HEK293 (cell line): Measurements from ENCODE around the gene PTPRG.
A peak's percentile ranks its signal among the peaks of the same experiment; 100 is the strongest.

Experiments used
- BCL11B ChIP-seq: fragments of 450-650 bp; formaldehyde crosslinking; IDR thresholded peaks from 2 replicates; pipeline ENCODE4 v1.5.1; 2016; ENCODE audit warnings: low read depth, missing biosample characterization, missing genetic modification characterization
- MEIS1 ChIP-seq: sonication (generic); formaldehyde crosslinking; IDR thresholded peaks from 2 replicates; pipeline ENCODE4 v1.8.1; 2022; ENCODE audit warnings: missing genetic modification reagents, mild to moderate bottlenecking, borderline replicate concordance
- MYNN ChIP-seq: fragments of 450-650 bp; formaldehyde crosslinking; IDR thresholded peaks from 2 replicates; pipeline ENCODE4 v1.5.1; 2016; ENCODE audit warnings: missing biosample characterization, missing genetic modification characterization, borderline replicate concordance
- SP7 ChIP-seq: fragments of 450-650 bp; formaldehyde crosslinking; IDR thresholded peaks from 2 replicates; pipeline ENCODE4 v1.5.1; 2016; ENCODE audit warnings: missing biosample characterization, missing genetic modification characterization
- TCF7L2 ChIP-seq: IDR thresholded peaks from 2 replicates; pipeline ENCODE4 v1.6.1; 2011; ENCODE audit warnings: low read depth, mild to moderate bottlenecking, inconsistent platforms, low read length, moderate library complexity, borderline replicate concordance
- ZBTB17 ChIP-seq: fragments of 450-650 bp; formaldehyde crosslinking; IDR thresholded peaks from 2 replicates; pipeline ENCODE4 v1.5.1; 2016; ENCODE audit warnings: missing biosample characterization, missing genetic modification characterization
- ZBTB8A ChIP-seq: fragments of 450-650 bp; formaldehyde crosslinking; IDR thresholded peaks from 2 replicates; pipeline ENCODE4 v1.5.1; 2016; ENCODE audit warnings: missing biosample characterization, missing genetic modification characterization
- ZFP3 ChIP-seq: fragments of 450-650 bp; formaldehyde crosslinking; IDR thresholded peaks from 2 replicates; pipeline ENCODE4 v1.5.1; 2016; ENCODE audit warnings: low read depth, missing biosample characterization, missing genetic modification characterization
- ZFP69B ChIP-seq: fragments of 450-650 bp; formaldehyde crosslinking; IDR thresholded peaks from 2 replicates; pipeline ENCODE4 v1.5.1; 2016; ENCODE audit warnings: missing biosample characterization, missing genetic modification characterization
- ZNF184 ChIP-seq: fragments of 450-650 bp; IDR thresholded peaks from 2 replicates; pipeline ENCODE4 v1.5.1; 2018; ENCODE audit warnings: missing biosample characterization, mild to moderate bottlenecking, missing genetic modification characterization
- ZNF324 ChIP-seq: fragments of 450-650 bp; formaldehyde crosslinking; IDR thresholded peaks from 2 replicates; pipeline ENCODE4 v1.5.1; 2016; ENCODE audit warnings: missing biosample characterization, missing genetic modification characterization
- ZNF37A ChIP-seq: fragments of 450-650 bp; IDR thresholded peaks from 2 replicates; pipeline ENCODE4 v1.5.1; 2018; ENCODE audit warnings: missing biosample characterization, missing genetic modification characterization
- ZNF426 ChIP-seq: fragments of 450-650 bp; formaldehyde crosslinking; IDR thresholded peaks from 2 replicates; pipeline ENCODE4 v1.5.1; 2017; ENCODE audit warnings: missing biosample characterization, missing genetic modification characterization, mild to moderate bottlenecking, inconsistent platforms, moderate library complexity
- ZNF501 ChIP-seq: fragments of 450-650 bp; formaldehyde crosslinking; IDR thresholded peaks from 2 replicates; pipeline ENCODE4 v1.5.1; 2016; ENCODE audit warnings: missing biosample characterization, missing genetic modification characterization
- ZNF514 ChIP-seq: fragments of 450-650 bp; formaldehyde crosslinking; IDR thresholded peaks from 2 replicates; pipeline ENCODE4 v1.5.1; 2016; ENCODE audit warnings: missing biosample characterization, missing genetic modification characterization
- ZNF549 ChIP-seq: fragments of 450-650 bp; IDR thresholded peaks from 2 replicates; pipeline ENCODE4 v1.5.1; 2018; ENCODE audit warnings: missing biosample characterization, missing genetic modification characterization, mild to moderate bottlenecking, inconsistent platforms, moderate library complexity
- ZNF664 ChIP-seq: fragments of 450-650 bp; formaldehyde crosslinking; IDR thresholded peaks from 2 replicates; pipeline ENCODE4 v1.5.1; 2016; ENCODE audit warnings: missing biosample characterization, missing genetic modification characterization
- ZNF747 ChIP-seq: fragments of 450-650 bp; formaldehyde crosslinking; IDR thresholded peaks from 2 replicates; pipeline ENCODE4 v1.5.1; 2016; ENCODE audit warnings: missing biosample characterization, missing genetic modification characterization
- ZNF776 ChIP-seq: fragments of 450-650 bp; formaldehyde crosslinking; IDR thresholded peaks from 2 replicates; pipeline ENCODE4 v1.5.0; 2017; ENCODE audit warnings: missing biosample characterization, missing genetic modification characterization, borderline replicate concordance
- ZSCAN23 ChIP-seq: fragments of 450-650 bp; formaldehyde crosslinking; IDR thresholded peaks from 2 replicates; pipeline ENCODE4 v1.5.1; 2016; ENCODE audit warnings: missing biosample characterization, missing genetic modification characterization
- ZXDB ChIP-seq: fragments of 450-650 bp; formaldehyde crosslinking; IDR thresholded peaks from 2 replicates; pipeline ENCODE4 v1.5.1; 2016; ENCODE audit warnings: missing biosample characterization, missing genetic modification characterization
- TF ChIP-seq, protein P1 (sequence below): fragments of 450-650 bp; formaldehyde crosslinking; IDR thresholded peaks from 2 replicates; pipeline ENCODE4 v1.5.1; 2016; ENCODE audit warnings: missing biosample characterization, missing genetic modification characterization
- TF ChIP-seq, protein P2 (sequence below): fragments of 450-650 bp; formaldehyde crosslinking; conservative IDR thresholded peaks from 2 replicates; pipeline ENCODE4 v1.5.1; 2016; ENCODE audit warnings: low read depth, missing biosample characterization, missing genetic modification characterization
- TF ChIP-seq, protein P3 (sequence below): fragments of 450-650 bp; formaldehyde crosslinking; IDR thresholded peaks from 2 replicates; pipeline ENCODE4 v1.5.1; 2016; ENCODE audit warnings: missing biosample characterization, missing genetic modification characterization, borderline replicate concordance
- TF ChIP-seq, protein P4 (sequence below): fragments of 450-650 bp; formaldehyde crosslinking; IDR thresholded peaks from 2 replicates; pipeline ENCODE4 v1.5.1; 2017; ENCODE audit warnings: missing biosample characterization, missing genetic modification characterization
- TF ChIP-seq, protein P5 (sequence below): fragments of 450-650 bp; formaldehyde crosslinking; IDR thresholded peaks from 2 replicates; pipeline ENCODE4 v1.5.1; 2017; ENCODE audit warnings: missing biosample characterization, missing genetic modification characterization

The PTPRG gene

DNA sequence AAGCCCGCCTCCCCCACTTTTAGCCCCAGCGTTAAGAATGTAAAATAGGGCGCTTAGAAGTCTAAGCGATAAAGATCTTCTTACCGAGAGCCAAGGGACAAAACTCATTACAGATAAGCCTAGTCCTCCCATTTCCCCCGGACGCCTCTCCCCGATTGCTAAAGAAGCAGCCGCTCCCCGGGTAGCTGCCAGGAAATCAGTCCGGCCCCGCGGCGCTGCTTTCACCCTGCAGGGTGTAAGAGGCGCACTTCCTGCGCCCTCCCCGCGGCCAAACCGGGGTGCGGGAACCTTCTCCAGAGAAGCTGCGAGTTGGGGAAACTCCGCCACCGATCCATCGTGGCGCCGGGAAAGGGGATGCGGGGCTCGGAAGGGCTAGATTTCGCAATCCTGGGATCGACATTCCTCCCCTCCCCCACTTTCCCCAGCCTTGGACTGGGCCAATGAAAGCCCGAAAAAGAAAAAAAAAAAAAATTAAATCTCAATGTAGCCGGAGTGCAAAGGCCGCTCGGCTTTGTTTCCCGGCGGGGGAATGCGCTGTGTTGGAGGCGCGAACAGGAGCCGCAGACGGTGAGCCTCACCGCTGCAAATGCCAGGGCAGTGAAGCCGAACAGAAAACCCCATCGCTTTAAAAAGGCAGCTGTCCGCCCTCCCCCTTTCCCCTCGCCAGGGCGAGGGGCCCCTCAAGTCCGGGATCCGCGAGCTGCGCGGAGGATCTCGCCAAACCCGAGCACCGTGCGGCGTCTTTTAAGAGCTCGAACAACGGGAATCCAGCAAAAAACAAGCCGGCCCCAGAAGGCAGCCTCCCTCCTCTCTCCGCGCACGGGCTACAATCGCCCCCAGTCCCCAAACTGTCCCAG is 626 bp upstream of the PTPRG start (continued):
- no peak for TF ChIP-seq ZNF747
- no peak for TF ChIP-seq ZFP3 (tag by site-specific recombination)
- TF ChIP-seq, protein P1, sequence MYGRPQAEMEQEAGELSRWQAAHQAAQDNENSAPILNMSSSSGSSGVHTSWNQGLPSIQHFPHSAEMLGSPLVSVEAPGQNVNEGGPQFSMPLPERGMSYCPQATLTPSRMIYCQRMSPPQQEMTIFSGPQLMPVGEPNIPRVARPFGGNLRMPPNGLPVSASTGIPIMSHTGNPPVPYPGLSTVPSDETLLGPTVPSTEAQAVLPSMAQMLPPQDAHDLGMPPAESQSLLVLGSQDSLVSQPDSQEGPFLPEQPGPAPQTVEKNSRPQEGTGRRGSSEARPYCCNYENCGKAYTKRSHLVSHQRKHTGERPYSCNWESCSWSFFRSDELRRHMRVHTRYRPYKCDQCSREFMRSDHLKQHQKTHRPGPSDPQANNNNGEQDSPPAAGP (tag by site-specific recombination), result peak; percentile 41; the same call in 1 of the 2 replicates
- peak; percentile 99 for TF ChIP-seq ZBTB8A (tag by site-specific recombination)
- no peak for TF ChIP-seq ZNF776 (tag by site-specific recombination)
- TF ChIP-seq, protein P2, sequence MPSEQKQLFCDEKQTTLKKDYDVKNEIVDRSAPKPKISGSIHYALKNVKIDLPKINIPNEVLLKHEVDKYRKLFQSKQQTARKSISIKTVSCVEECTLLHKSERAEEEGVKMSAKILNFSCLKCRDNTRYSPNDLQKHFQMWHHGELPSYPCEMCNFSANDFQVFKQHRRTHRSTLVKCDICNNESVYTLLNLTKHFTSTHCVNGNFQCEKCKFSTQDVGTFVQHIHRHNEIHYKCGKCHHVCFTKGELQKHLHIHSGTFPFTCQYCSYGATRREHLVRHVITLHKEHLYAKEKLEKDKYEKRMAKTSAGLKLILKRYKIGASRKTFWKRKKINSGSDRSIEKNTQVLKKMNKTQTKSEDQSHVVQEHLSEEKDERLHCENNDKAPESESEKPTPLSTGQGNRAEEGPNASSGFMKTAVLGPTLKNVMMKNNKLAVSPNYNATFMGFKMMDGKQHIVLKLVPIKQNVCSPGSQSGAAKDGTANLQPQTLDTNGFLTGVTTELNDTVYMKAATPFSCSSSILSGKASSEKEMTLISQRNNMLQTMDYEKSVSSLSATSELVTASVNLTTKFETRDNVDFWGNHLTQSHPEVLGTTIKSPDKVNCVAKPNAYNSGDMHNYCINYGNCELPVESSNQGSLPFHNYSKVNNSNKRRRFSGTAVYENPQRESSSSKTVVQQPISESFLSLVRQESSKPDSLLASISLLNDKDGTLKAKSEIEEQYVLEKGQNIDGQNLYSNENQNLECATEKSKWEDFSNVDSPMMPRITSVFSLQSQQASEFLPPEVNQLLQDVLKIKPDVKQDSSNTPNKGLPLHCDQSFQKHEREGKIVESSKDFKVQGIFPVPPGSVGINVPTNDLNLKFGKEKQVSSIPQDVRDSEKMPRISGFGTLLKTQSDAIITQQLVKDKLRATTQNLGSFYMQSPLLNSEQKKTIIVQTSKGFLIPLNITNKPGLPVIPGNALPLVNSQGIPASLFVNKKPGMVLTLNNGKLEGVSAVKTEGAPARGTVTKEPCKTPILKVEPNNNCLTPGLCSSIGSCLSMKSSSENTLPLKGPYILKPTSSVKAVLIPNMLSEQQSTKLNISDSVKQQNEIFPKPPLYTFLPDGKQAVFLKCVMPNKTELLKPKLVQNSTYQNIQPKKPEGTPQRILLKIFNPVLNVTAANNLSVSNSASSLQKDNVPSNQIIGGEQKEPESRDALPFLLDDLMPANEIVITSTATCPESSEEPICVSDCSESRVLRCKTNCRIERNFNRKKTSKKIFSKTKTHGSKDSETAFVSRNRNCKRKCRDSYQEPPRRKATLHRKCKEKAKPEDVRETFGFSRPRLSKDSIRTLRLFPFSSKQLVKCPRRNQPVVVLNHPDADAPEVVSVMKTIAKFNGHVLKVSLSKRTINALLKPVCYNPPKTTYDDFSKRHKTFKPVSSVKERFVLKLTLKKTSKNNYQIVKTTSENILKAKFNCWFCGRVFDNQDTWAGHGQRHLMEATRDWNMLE (tag by site-specific recombination), result peak; percentile 29; the same call in 1 of the 2 replicates
- no peak for TF ChIP-seq MEIS1 (CRISPR knock-in tag)
- TF ChIP-seq, protein P3, sequence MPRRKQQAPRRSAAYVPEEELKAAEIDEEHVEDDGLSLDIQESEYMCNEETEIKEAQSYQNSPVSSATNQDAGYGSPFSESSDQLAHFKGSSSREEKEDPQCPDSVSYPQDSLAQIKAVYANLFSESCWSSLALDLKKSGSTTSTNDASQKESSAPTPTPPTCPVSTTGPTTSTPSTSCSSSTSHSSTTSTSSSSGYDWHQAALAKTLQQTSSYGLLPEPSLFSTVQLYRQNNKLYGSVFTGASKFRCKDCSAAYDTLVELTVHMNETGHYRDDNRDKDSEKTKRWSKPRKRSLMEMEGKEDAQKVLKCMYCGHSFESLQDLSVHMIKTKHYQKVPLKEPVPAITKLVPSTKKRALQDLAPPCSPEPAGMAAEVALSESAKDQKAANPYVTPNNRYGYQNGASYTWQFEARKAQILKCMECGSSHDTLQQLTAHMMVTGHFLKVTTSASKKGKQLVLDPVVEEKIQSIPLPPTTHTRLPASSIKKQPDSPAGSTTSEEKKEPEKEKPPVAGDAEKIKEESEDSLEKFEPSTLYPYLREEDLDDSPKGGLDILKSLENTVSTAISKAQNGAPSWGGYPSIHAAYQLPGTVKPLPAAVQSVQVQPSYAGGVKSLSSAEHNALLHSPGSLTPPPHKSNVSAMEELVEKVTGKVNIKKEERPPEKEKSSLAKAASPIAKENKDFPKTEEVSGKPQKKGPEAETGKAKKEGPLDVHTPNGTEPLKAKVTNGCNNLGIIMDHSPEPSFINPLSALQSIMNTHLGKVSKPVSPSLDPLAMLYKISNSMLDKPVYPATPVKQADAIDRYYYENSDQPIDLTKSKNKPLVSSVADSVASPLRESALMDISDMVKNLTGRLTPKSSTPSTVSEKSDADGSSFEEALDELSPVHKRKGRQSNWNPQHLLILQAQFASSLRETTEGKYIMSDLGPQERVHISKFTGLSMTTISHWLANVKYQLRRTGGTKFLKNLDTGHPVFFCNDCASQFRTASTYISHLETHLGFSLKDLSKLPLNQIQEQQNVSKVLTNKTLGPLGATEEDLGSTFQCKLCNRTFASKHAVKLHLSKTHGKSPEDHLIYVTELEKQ (tag by site-specific recombination), result peak; percentile 45; the same call in 1 of the 2 replicates
- no peak for TF ChIP-seq ZNF514
- no peak; the same call in 1 of the 2 replicates for TF ChIP-seq BCL11B (tag by site-specific recombination)
- TF ChIP-seq, protein P4, sequence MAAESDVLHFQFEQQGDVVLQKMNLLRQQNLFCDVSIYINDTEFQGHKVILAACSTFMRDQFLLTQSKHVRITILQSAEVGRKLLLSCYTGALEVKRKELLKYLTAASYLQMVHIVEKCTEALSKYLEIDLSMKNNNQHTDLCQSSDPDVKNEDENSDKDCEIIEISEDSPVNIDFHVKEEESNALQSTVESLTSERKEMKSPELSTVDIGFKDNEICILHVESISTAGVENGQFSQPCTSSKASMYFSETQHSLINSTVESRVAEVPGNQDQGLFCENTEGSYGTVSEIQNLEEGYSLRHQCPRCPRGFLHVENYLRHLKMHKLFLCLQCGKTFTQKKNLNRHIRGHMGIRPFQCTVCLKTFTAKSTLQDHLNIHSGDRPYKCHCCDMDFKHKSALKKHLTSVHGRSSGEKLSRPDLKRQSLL (tag by site-specific recombination), result no peak
- TF ChIP-seq ZNF184, result peak; percentile 56; the same call in 1 of the 2 replicates
- TF ChIP-seq TCF7L2, result peak; percentile 66; the same call in 1 of the 2 replicates
- no peak for TF ChIP-seq ZNF37A (tag by site-specific recombination)
- TF ChIP-seq ZNF426 (tag by site-specific recombination), result no peak
- peak; percentile 87 for TF ChIP-seq SP7 (tag by site-specific recombination)
- TF ChIP-seq ZXDB (tag by site-specific recombination), result peak; percentile 89
- TF ChIP-seq, protein P5, sequence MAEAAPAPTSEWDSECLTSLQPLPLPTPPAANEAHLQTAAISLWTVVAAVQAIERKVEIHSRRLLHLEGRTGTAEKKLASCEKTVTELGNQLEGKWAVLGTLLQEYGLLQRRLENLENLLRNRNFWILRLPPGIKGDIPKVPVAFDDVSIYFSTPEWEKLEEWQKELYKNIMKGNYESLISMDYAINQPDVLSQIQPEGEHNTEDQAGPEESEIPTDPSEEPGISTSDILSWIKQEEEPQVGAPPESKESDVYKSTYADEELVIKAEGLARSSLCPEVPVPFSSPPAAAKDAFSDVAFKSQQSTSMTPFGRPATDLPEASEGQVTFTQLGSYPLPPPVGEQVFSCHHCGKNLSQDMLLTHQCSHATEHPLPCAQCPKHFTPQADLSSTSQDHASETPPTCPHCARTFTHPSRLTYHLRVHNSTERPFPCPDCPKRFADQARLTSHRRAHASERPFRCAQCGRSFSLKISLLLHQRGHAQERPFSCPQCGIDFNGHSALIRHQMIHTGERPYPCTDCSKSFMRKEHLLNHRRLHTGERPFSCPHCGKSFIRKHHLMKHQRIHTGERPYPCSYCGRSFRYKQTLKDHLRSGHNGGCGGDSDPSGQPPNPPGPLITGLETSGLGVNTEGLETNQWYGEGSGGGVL (tag by site-specific recombination), result peak; percentile 88
- TF ChIP-seq ZFP69B (tag by site-specific recombination), result peak; percentile 98
- no peak for TF ChIP-seq ZNF549 (tag by site-specific recombination)
- 0 out of 2 replicates have a peak, but pooled peaks have one; percentile 10 for TF ChIP-seq ZNF664 (tag by site-specific recombination)
- TF ChIP-seq MYNN, result no peak
- peak; percentile 73; the same call in 1 of the 2 replicates for TF ChIP-seq ZNF324
- TF ChIP-seq ZNF501, result 0 out of 2 replicates have a peak, but pooled peaks have one; percentile 16
- TF ChIP-seq ZBTB17, result peak; percentile 95
- TF ChIP-seq ZSCAN23 (tag by site-specific recombination), result no peak
